PC-9 (cell line): ENCODE results near the gene PBX3.

Experiments used
- EZH2 ChIP-seq: fragments of 200-600 bp; sonication (generic); IDR thresholded peaks from 2 replicates; pipeline ENCODE4 v1.8.0; 2017; ENCODE audit warnings: antibody characterized with exemption, low read depth
- TF ChIP-seq, protein P1 (sequence below): fragments of 200-600 bp; sonication (generic); conservative IDR thresholded peaks from 2 replicates; pipeline ENCODE4 v1.6.1; 2017; ENCODE audit warnings: mixed run types, antibody characterized with exemption, mild to moderate bottlenecking, moderate library complexity

- TF ChIP-seq, protein P1, sequence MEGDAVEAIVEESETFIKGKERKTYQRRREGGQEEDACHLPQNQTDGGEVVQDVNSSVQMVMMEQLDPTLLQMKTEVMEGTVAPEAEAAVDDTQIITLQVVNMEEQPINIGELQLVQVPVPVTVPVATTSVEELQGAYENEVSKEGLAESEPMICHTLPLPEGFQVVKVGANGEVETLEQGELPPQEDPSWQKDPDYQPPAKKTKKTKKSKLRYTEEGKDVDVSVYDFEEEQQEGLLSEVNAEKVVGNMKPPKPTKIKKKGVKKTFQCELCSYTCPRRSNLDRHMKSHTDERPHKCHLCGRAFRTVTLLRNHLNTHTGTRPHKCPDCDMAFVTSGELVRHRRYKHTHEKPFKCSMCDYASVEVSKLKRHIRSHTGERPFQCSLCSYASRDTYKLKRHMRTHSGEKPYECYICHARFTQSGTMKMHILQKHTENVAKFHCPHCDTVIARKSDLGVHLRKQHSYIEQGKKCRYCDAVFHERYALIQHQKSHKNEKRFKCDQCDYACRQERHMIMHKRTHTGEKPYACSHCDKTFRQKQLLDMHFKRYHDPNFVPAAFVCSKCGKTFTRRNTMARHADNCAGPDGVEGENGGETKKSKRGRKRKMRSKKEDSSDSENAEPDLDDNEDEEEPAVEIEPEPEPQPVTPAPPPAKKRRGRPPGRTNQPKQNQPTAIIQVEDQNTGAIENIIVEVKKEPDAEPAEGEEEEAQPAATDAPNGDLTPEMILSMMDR = no peak
- TF ChIP-seq EZH2 = no peak
These were observed 213.5 kb downstream of the PBX3 start for GRCh38 chr9:125960626-125961025.
